Suprapubic skin (tissue), 4 donors: ENCODE measurements around the gene FAM120C. TPM values are rescaled to one million over a fixed set of nuclear protein-coding genes. Genes with fewer than 3 reads are reported as not detected.

Experiments used
- DNase-seq, 2 donors: peaks; one replicate each; pipeline ENCODE4 v3.0.0-alpha.2; 2019; ENCODE audit warnings: low spot score in 2 of 2
- H3K27ac ChIP-seq: fragments of 200-600 bp; sonication (generic); one replicate; pipeline ENCODE4 v1.5.1; 2019
- H3K27me3 ChIP-seq: fragments of 200-600 bp; sonication (generic); one replicate; pipeline ENCODE4 v1.5.1; 2019
- H3K36me3 ChIP-seq: fragments of 200-600 bp; sonication (generic); one replicate; pipeline ENCODE4 v1.5.1; 2019
- H3K4me1 ChIP-seq: fragments of 200-600 bp; sonication (generic); one replicate; pipeline ENCODE4 v1.5.1; 2019
- H3K4me3 ChIP-seq: fragments of 200-600 bp; sonication (generic); one replicate; pipeline ENCODE4 v1.5.1; 2019; ENCODE audit warnings: mild to moderate bottlenecking
- H3K9me3 ChIP-seq: fragments of 200-600 bp; sonication (generic); one replicate; pipeline ENCODE4 v1.5.1; 2019
- EP300 ChIP-seq: sonication (generic); formaldehyde crosslinking; IDR thresholded peaks from one replicate; pipeline ENCODE4 v1.6.1; 2017; ENCODE audit warnings: antibody characterized with exemption
- POLR2A ChIP-seq, 2 donors: fragments of 450-650 bp; IDR thresholded peaks; one replicate each; pipeline ENCODE4 v1.6.1; 2017; ENCODE audit warnings: antibody characterized with exemption in 2 of 2, mild to moderate bottlenecking in 2 of 2, moderate library complexity in 2 of 2
- POLR2AphosphoS5 ChIP-seq, 3 donors: sonication (generic); formaldehyde crosslinking; IDR thresholded peaks; one replicate each; pipeline ENCODE4 v1.6.1; 2017; ENCODE audit warnings: antibody characterized with exemption in 3 of 3
- WGBS: methylation state at CpG from one replicate; pipeline ENCODE4 v1.1.5; 2018; 5-methylcytosine and 5-hydroxymethylcytosine counted together
- total RNA-seq, 4 donors: library from RNA; depleted of rRNA; stranded (reverse); fragments of >200 nt; gene quantifications; one replicate each; pipeline ENCODE4 v1.1.0, GENCODE V29; 2016
- TF ChIP-seq, protein P1 (sequence below), 2 donors: fragments of 200-600 bp in 1 of 2; fragments of 450-650 bp in 1 of 2; sonication (generic) in 1 of 2; IDR thresholded peaks; one replicate each; pipeline ENCODE4 v1.5.1; 2016 to 2019; ENCODE audit warnings: antibody characterized with exemption in 2 of 2, mild to moderate bottlenecking in 1 of 2, moderate library complexity in 1 of 2

Gene FAM120C
- total RNA-seq, 4 donors from 2014 or later = 8.5 to 16.3 (median 10.3) TPM

DNA sequence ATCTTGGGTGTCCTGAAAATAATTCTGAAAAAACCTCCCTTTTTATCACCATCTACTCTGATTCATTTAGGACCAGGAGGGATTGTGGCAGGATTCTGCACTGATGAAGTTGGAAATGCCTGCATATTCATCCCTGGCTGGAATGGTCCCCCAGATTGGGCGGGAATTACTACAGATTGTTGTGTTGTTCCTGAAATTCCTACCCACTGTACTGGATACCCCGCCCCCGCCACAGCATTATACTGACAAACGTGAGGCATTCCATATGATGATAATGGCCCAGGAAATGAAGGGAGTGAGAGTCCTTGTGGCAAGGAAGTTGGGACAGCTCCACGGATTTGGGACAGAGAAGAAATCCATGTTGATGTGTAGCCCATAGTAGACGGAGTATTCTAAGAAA lies 15.2 kb upstream of the FAM120C start:
- TF ChIP-seq POLR2A (IDR thresholded peaks at IDR 0.05) (no peak), POLR2AphosphoS5 (IDR thresholded peaks at IDR 0.05) (no peak), EP300 (no peak)
- TF ChIP-seq, protein P1, sequence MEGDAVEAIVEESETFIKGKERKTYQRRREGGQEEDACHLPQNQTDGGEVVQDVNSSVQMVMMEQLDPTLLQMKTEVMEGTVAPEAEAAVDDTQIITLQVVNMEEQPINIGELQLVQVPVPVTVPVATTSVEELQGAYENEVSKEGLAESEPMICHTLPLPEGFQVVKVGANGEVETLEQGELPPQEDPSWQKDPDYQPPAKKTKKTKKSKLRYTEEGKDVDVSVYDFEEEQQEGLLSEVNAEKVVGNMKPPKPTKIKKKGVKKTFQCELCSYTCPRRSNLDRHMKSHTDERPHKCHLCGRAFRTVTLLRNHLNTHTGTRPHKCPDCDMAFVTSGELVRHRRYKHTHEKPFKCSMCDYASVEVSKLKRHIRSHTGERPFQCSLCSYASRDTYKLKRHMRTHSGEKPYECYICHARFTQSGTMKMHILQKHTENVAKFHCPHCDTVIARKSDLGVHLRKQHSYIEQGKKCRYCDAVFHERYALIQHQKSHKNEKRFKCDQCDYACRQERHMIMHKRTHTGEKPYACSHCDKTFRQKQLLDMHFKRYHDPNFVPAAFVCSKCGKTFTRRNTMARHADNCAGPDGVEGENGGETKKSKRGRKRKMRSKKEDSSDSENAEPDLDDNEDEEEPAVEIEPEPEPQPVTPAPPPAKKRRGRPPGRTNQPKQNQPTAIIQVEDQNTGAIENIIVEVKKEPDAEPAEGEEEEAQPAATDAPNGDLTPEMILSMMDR (IDR thresholded peaks at IDR 0.05) = no peak
- DNase-seq = no peak
- H3K9me3 ChIP-seq = no peaks in the 10 kb centered on the region
- H3K27ac ChIP-seq = no peak overlapping the region
- no peaks in the 10 kb centered on the region for H3K4me1 ChIP-seq
- H3K27me3 ChIP-seq = no peaks in the 10 kb centered on the region
- 64% methylated on average over 6 of the region's 6 CpGs for WGBS
- no peaks in the 10 kb centered on the region for H3K36me3 ChIP-seq
- H3K4me3 ChIP-seq = no peak overlapping the region

DNA sequence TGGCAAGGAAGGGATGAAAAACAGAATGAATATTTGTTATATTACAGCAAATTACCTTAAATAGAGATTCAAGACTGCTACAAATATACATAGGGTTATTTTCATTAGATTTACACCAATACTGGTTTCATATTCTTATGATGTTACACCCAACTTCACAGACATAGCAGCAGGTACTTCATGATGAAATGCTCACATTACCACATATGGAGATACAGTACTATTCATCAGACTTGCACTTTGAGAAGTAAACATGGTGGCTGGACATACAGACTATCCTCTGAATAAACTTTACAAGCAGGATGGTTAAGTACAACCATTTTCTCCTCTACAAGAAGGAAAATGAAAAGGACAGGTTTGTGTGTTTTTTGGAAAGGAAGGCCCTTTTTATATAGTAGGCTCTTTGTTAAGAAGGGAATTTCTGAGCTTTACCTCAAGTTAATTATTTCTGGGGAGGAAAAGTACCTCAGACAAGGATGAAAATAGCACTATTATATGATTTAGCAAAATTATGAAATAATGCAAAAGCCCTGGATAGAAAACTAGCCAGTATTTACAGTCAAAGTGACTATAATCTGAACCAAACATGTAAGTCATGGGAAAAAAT lies 12.0 kb upstream of the FAM120C start:
- TF ChIP-seq, protein P1 (IDR thresholded peaks at IDR 0.05) = no peak
- TF ChIP-seq EP300 (no peak), POLR2AphosphoS5 (IDR thresholded peaks at IDR 0.05) (no peak), POLR2A (IDR thresholded peaks at IDR 0.05) (no peak)
- no peaks in the 10 kb centered on the region for H3K9me3 ChIP-seq

DNA sequence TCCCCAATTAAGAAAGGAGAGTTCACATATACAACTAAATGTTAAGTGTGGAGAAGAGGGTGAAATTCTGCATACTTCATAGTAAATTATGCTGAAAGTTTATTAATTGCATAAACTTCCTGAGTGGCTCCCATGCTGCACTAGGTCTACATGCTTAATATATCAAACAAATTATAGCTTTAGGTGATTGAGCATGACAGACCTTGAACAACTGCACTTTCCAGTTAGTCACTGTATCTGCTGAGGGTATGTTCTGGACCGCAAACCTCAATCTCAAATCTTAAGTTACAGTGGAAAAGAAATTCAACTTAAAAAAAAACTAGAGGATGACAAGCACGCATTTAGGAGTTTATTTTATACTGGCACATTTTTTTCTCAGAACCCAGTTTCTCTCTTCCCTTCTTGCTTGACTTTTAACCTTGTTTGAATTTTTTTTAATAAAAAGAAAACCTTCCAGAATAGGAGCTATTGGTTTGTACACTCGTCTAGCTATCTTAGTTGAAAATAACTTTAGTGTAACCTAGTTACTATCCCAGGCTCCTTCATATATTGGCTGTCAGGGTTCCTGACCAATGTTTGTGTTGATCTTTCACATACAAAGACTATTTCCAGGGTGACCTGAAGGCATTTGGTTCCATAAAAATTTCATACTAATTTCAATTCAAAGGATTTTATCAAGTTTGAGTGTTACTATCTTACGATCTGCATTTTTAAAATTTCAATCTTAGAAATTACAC lies 10.2 kb upstream of the FAM120C start:
- no peak for DNase-seq
- TF ChIP-seq, protein P1 (IDR thresholded peaks at IDR 0.05) = no peak
- Histone ChIP-seq H3K9me3 (no peaks in the 10 kb centered on the region), H3K27ac (no peak overlapping the region), H3K36me3 (no peaks in the 10 kb centered on the region), H3K4me3 (no peak overlapping the region), H3K4me1 (no peaks in the 10 kb centered on the region), H3K27me3 (no peaks in the 10 kb centered on the region)
- 69% methylated on average over 4 of the region's 4 CpGs for WGBS

More for the DNA sequence above, 12.0 kb upstream of the FAM120C start:
- no peaks in the 10 kb centered on the region for H3K27me3 ChIP-seq
- no peak overlapping the region for H3K27ac ChIP-seq
- no peak for DNase-seq
- no peaks in the 10 kb centered on the region for H3K36me3 ChIP-seq
- no peak overlapping the region for H3K4me3 ChIP-seq
- H3K4me1 ChIP-seq = no peaks in the 10 kb centered on the region

DNA sequence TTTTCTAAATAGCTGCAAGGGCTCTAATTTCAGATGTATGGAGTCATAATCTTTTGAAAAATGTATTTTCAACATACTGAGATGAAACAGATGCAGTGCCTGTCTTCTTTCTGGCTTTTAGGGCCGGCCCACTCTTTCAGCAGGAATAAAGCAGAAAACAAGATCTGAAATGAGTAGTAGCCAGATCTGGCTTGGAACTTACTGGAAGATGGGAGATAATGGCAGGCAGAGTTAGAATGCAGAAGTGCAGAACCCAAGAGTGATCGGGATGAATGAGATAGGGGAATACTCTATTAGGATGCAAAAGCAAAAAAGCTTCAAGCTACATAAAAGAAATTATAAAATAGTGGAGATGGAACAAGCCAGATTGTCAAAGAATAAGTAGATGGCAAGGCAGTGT lies 1.4 kb upstream of the FAM120C start:
- Histone ChIP-seq H3K36me3 (no peaks in the 10 kb centered on the region), H3K4me3 (no peak overlapping the region), H3K27me3 (no peaks in the 10 kb centered on the region), H3K4me1 (peaks cover 28% of the 10 kb centered on the region), H3K27ac (no peak overlapping the region), H3K9me3 (no peaks in the 10 kb centered on the region)
- 78% methylated on average over 2 of the region's 2 CpGs for WGBS
- DNase-seq = no peak
- TF ChIP-seq EP300 (no peak), POLR2A (IDR thresholded peaks at IDR 0.05) (no peak), POLR2AphosphoS5 (IDR thresholded peaks at IDR 0.05) (no peak)
- TF ChIP-seq, protein P1 (IDR thresholded peaks at IDR 0.05) = no peak

DNA sequence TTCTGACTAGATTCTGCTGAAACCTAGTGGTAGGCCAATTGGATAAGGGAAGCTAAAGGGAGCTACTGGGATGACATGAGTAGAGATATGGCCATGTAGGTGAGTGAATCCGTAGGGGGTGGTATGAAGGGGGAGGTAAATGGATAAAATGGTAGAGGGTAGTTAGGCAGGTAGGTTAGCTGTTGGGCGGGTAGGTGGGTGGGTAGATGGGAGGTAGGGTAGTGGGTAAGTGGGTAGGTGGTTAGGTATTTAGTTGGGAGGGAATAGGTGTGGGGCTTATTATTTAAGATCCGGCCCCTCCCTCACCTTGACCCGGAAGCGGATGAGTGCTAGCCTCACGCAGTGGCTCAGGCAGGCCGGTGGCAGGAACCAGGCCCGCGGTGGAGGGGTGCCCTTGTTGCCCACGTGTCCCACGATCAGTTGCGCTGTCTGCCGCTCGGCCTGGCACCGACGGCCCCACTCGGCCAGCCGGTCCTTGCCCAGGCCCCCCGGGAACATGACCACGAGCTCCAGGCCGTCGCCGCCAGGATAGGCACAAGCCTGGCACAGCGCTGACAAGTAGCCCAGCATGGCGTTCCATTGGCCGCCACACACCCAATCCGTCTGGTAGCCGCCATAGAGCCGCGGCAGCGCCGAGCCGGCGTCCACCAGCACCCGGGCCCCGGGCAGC lies 725 bp downstream of the FAM120C start:
- WGBS = 27% methylated on average over 9 of the region's 36 CpGs
- no peak for TF ChIP-seq POLR2A (IDR thresholded peaks at IDR 0.05)
- TF ChIP-seq, protein P1 (IDR thresholded peaks at IDR 0.05) = no peak
- H3K4me3 ChIP-seq = peak overlapping the region; percentile 76
- peak overlapping the region; percentile 89 for H3K27ac ChIP-seq
- peak in 1 of 2 donors; percentile 68 for DNase-seq
- H3K36me3 ChIP-seq = no peaks in the 10 kb centered on the region
- no peaks in the 10 kb centered on the region for H3K27me3 ChIP-seq
- peaks cover 28% of the 10 kb centered on the region for H3K4me1 ChIP-seq
- H3K9me3 ChIP-seq = no peaks in the 10 kb centered on the region
